BLaER1 treated with 17β-estradiol and CSF1 and Interleukin-3, amounts not matched to agents 10 nM and 100 nM (cell line): Measurements from ENCODE around the gene CXXC1.

ENCODE experiments used
- H3K27ac ChIP-seq, 11 experiments: shearing (Covaris generic); formaldehyde crosslinking; 2 replicates each; pipeline ENCODE4 v1.8.1; 2022
- H3K27me3 ChIP-seq, 11 experiments: shearing (Covaris generic); formaldehyde crosslinking; 2 replicates each; pipeline ENCODE4 v1.8.1; 2022
- H3K36me3 ChIP-seq, 11 experiments: shearing (Covaris generic); formaldehyde crosslinking; 2 replicates each; pipeline ENCODE4 v1.8.1; 2022
- H3K4me1 ChIP-seq, 10 experiments: shearing (Covaris generic); formaldehyde crosslinking; 2 replicates each; pipeline ENCODE4 v1.8.1; 2022
- H3K4me2 ChIP-seq, 11 experiments: shearing (Covaris generic); formaldehyde crosslinking; 2 replicates each; pipeline ENCODE4 v1.8.1; 2022
- H3K4me3 ChIP-seq, 10 experiments: shearing (Covaris generic); formaldehyde crosslinking; 2 replicates each; pipeline ENCODE4 v1.8.1; 2022
- H3K9ac ChIP-seq, 11 experiments: shearing (Covaris generic); formaldehyde crosslinking; 2 replicates each; pipeline ENCODE4 v1.8.1; 2022
- H3K9me3 ChIP-seq, 11 experiments: shearing (Covaris generic); formaldehyde crosslinking; replicated peaks in 1 of 11; 2 replicates each; pipeline ENCODE4 v1.8.1; 2022
- H4K20me1 ChIP-seq, 11 experiments: shearing (Covaris generic); formaldehyde crosslinking; 2 replicates each; pipeline ENCODE4 v1.8.1; 2022
- Cebpa-rat ChIP-seq, 11 experiments: shearing (Covaris generic); IDR thresholded peaks; 2 replicates each; pipeline ENCODE4 v1.8.1; 2022

The CXXC1 gene

DNA sequence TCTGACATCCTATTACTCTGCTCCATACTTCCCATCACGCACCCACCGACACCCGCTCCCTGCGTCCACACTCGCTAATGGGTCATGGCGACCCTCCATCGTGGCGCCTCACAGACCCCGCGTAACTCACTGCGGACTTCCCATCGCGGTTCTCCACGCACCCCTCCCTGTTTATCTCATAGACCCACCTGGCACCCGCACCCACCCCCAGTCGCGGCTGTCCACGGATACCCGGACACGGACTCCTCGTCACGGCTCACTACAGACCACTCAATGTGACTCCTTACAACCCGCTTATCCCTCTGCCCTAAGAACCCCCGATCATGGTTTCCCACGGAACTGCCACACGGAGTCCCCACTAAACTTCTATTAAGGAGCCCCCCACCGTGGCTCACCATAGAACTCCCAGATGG lies 458 bp downstream of the CXXC1 start:
- TF ChIP-seq Cebpa-rat (IDR thresholded peaks at IDR 0.05): no peak
- H3K27me3 ChIP-seq: no peaks in the 10 kb centered on the region
- H3K27ac ChIP-seq: peak overlapping the region; percentile 57 to 83 (median 79)
- peaks cover 21 to 55% (median 37%) of the 10 kb centered on the region in 10 experiments for H3K4me1 ChIP-seq
- peaks cover 39 to 45% (median 41%) of the 10 kb centered on the region in 11 experiments for H3K36me3 ChIP-seq
- peaks cover 0 to 22% (median 10%) of the 10 kb centered on the region in 11 experiments; a peak in 10 of 22 replicates for H4K20me1 ChIP-seq
- peak overlapping the region; percentile 79 to 98 (median 88) for H3K4me3 ChIP-seq
- peak overlapping the region; percentile 76 to 90 (median 85) for H3K9ac ChIP-seq
- H3K9me3 ChIP-seq: no peaks in the 10 kb centered on the region
- H3K4me2 ChIP-seq: peak overlapping the region; percentile 91 to 96 (median 94)

DNA sequence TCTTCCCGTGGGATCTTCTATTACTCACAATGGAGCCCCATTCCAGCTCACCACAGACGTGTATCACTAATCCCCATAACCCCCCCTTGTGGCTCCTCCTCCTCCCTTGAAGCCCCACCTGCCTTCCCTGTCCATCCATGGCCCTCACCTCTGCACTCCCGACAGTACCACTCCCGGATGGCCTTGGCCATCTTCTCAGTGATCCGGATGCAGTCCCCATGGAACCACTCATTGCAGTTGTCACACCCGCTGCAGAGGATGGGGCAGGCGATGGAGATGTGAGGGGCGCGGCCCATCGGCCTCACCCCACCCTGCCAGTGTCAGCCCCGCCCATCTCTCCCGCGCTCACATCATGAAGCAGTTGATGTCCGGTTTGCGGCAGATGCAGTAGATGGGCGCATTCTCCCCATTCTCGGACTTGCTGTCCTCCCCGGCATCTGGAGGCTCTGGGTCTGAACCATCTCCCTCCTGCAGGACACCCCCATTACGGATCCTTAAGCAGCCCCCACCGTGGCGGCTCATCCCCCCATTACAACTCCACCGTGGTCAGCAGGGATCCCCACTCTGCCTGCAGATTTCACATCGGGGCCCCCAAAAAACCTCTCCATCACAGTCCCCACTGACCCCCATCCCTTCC lies 983 bp downstream of the CXXC1 start:
- TF ChIP-seq Cebpa-rat (IDR thresholded peaks at IDR 0.05): no peak
- Histone ChIP-seq H3K9me3 (no peaks in the 10 kb centered on the region), H3K36me3 (peaks cover 40 to 47% (median 42%) of the 10 kb centered on the region in 11 experiments), H4K20me1 (peaks cover 0 to 22% (median 10%) of the 10 kb centered on the region in 11 experiments; a peak in 10 of 22 replicates), H3K9ac (peak overlapping the region; percentile 76 to 90 (median 85)), H3K27me3 (no peaks in the 10 kb centered on the region), H3K4me1 (peaks cover 24 to 57% (median 39%) of the 10 kb centered on the region in 10 experiments), H3K4me3 (peak overlapping the region; percentile 79 to 98 (median 88)), H3K27ac (peak overlapping the region in 10 of 11 experiments; percentile 67 to 83 (median 79); a peak in 20 of 22 replicates), H3K4me2 (peak overlapping the region; percentile 91 to 96 (median 94))

DNA sequence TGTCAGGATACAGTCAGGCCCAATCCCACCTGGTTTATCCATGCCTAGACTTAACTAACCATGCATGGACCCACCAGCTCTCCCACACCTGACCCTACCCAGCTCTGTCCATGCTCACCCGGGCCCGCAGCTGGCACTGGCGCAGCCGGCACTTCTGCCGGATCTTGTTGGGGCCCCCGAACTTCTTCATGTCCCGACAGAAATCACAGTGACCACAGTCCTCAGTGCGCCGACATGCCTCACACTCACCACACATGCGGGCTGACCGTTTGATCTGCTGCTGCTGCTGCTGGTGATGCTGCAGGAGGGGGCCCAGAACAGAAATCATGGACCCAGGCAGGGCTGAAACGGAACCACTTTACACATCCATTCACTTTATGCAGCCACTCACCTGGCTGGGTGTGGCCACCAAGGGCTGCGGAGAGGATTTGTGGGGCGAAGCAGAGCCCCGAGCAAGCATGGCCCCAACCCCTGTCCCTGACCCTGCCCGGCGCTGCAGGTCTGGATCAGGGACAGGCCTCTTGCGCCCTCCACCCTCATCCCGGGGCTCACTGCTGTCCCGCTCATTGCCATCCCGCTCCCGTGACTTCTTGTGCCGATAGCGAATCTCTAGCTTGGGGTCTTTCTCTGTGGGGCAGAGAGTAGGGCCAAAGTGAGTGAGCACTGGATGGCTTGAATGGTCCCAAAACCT lies 1.7 kb downstream of the CXXC1 start:
- Histone ChIP-seq H4K20me1 (peaks cover 0 to 22% (median 10%) of the 10 kb centered on the region in 11 experiments; a peak in 10 of 22 replicates), H3K4me3 (peak overlapping the region in 8 of 10 experiments; percentile 79 to 98 (median 87); a peak in 13 of 20 replicates), H3K4me1 (peaks cover 24 to 57% (median 39%) of the 10 kb centered on the region in 10 experiments), H3K27me3 (no peaks in the 10 kb centered on the region), H3K27ac (no peak overlapping the region), H3K9me3 (no peaks in the 10 kb centered on the region), H3K36me3 (peaks cover 40 to 47% (median 42%) of the 10 kb centered on the region in 11 experiments), H3K9ac (peak overlapping the region in 8 of 11 experiments; percentile 82 to 90 (median 86); a peak in 12 of 22 replicates), H3K4me2 (peak overlapping the region; percentile 91 to 96 (median 94))
- no peak for TF ChIP-seq Cebpa-rat (IDR thresholded peaks at IDR 0.05)

DNA sequence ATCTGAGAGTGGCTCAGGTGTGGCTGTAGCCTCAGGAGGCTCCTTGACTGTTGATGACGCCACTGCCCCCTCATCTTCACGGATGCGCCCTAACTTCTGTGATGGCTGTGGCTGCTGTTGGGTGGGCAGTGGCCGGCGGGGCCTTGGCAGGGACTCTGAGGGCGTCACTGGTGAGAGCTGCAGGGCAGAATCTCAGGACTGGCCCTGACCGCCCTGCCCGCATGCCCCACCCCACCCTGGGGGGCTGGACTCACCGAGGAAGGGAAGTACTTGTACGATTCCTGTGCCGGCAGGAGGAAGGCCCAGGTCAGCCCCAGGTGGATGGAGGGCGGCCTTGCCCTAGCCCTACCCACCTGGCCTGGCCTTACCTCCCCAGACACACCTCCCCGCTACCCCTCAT lies 2.4 kb downstream of the CXXC1 start:
- Histone ChIP-seq H3K27ac (no peak overlapping the region), H3K27me3 (no peaks in the 10 kb centered on the region), H4K20me1 (peaks cover 0 to 25% (median 14%) of the 10 kb centered on the region in 11 experiments; a peak in 14 of 22 replicates), H3K4me2 (peak overlapping the region in 2 of 11 experiments; percentile 4 to 43; a peak in 4 of 22 replicates), H3K4me1 (peaks cover 30 to 60% (median 46%) of the 10 kb centered on the region in 10 experiments), H3K36me3 (peaks cover 40 to 47% (median 42%) of the 10 kb centered on the region in 11 experiments), H3K9me3 (no peaks in the 10 kb centered on the region), H3K9ac (0 out of 22 replicates have a peak overlapping the region, but pooled peaks of 1 of the 11 experiments have one; percentile 7), H3K4me3 (no peak overlapping the region)
- no peak for TF ChIP-seq Cebpa-rat (IDR thresholded peaks at IDR 0.05)

DNA sequence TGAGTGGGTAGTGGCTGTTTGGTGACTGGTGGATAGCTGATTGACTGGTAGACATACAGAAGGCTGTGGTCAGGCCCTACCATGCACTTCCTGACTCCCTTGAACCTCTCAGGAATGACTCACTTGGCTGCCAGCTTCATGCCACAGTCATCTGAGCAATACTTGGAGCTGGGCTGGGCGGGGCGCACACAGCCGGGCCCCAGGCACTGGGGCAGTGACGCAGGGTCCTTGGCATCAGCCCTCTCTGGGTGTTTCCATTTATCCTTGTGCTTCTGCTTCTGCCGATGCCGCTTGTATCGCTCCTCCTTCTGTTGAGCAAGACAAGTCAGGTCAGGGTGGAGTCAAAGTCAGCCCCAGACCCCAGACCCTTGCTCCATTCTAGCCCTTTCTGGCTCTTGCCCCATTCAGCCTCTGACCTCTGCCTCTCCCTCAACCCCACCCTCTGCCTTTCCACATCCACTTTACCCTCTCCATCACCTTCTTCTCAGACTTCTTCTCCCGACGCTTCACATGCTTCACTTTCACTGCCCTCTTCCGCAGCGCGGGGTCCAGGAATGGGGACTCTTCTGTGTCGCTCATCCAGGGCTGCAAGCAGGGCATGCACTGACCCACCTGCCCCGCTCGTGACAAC lies 3.1 kb downstream of the CXXC1 start:
- Histone ChIP-seq H3K27me3 (no peaks in the 10 kb centered on the region), H3K9me3 (no peaks in the 10 kb centered on the region), H3K9ac (peak overlapping the region in 1 of 11 experiments; percentile 7; a peak in 1 of 22 replicates), H3K36me3 (peaks cover 41 to 54% (median 48%) of the 10 kb centered on the region in 11 experiments), H4K20me1 (peaks cover 4 to 32% (median 19%) of the 10 kb centered on the region in 11 experiments; a peak in 16 of 22 replicates), H3K4me1 (peaks cover 37 to 67% (median 53%) of the 10 kb centered on the region in 10 experiments), H3K4me3 (no peak overlapping the region), H3K4me2 (peak overlapping the region in 4 of 11 experiments; percentile 15 to 43 (median 34); a peak in 5 of 22 replicates), H3K27ac (peak overlapping the region in 1 of 11 experiments; percentile 29; a peak in 1 of 22 replicates)
- TF ChIP-seq Cebpa-rat (IDR thresholded peaks at IDR 0.05): no peak

DNA sequence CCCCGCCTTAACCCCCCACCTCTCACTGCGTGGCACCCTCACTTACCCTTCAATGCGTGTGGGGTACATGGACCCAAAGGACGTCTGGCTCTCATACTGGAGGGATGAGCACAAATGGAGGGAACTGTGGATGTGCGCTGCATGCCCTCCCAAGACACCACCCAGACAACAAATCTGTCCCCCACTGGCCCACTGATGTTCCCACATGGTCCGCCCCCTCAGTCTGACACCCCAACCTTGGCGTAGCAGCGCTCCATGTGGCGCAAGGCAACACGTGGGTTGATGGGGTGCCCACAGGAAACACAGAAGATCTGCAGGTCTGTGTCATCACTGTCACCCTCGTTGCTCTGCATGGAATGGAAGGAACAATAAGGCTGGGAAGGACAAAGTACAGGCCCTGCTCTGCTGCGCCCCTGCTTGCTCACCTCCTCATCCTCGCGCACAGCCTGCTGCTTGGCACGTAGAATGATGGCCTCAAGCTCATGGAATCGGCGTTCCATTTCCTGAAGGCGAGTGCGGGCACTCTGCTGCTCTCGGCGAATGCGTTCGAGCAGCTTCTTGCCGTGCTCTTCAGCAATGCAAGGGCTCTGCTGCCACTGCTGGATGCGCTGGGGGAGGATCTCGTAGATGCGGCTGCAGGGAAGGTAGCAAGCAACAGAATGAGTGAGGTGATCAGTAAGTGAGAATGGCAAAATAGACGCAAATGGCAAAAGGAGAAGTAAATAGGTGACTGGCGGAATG lies 3.9 kb downstream of the CXXC1 start:
- Histone ChIP-seq H3K4me2 (peak overlapping the region in 3 of 11 experiments; percentile 33 to 43 (median 34); a peak in 4 of 22 replicates), H3K27me3 (no peaks in the 10 kb centered on the region), H3K27ac (peak overlapping the region in 2 of 11 experiments; percentile 7 to 15; a peak in 1 of 22 replicates), H3K36me3 (peaks cover 47 to 61% (median 55%) of the 10 kb centered on the region in 11 experiments), H3K9ac (no peak overlapping the region), H3K9me3 (no peaks in the 10 kb centered on the region), H3K4me1 (peaks cover 44 to 68% (median 56%) of the 10 kb centered on the region in 10 experiments), H3K4me3 (no peak overlapping the region), H4K20me1 (peaks cover 8 to 39% (median 24%) of the 10 kb centered on the region in 11 experiments; a peak in 16 of 22 replicates)
- TF ChIP-seq Cebpa-rat (IDR thresholded peaks at IDR 0.05): no peak

DNA sequence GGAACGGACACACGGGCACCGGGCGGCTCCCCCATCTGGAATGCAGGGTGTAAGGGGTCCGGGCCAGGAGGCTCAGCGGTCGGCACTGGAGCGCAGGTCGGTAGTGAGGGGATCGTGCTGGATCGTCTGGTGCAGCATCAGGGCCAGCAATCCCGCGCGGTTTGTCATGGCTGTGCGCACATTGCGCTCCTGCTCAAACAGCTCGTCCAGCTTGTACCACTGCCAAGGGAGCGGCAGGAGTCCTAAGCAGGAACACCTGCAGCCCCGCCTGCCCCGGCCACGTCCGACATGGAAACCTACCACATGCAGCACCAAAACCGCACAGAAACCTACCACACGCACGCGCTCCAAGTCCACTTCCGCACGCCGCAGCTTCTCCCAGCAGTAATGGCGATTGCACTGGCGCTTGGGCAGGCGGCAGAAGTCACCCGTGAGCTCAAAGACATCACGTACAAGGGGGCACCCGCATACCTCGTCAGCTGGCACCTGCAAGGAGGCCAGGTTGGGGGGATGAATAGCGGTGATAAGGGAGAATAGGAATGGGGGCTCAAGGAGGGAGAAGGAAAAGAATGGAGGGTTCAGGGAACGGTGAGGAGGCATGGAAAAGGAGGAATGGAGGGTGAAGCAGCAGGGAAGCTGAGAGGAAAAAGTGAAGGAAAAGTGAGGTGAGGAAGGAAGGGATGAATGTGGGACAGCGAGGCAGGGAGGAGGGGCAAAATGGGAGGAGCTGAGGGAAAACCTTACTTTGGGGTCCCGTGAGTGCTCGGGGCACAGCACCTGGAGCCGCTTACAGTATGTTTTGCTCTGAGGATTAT lies 4.8 kb downstream of the CXXC1 start:
- Histone ChIP-seq H4K20me1 (peaks cover 8 to 44% (median 25%) of the 10 kb centered on the region in 11 experiments; a peak in 17 of 22 replicates), H3K9me3 (no peaks in the 10 kb centered on the region), H3K9ac (peak overlapping the region in 7 of 11 experiments; percentile 90 to 94 (median 93); a peak in 14 of 22 replicates), H3K4me3 (peak overlapping the region; percentile 83 to 98 (median 90); a peak in 16 of 20 replicates), H3K4me2 (peak overlapping the region; percentile 91 to 99 (median 96)), H3K27me3 (no peaks in the 10 kb centered on the region), H3K36me3 (peaks cover 56 to 68% (median 63%) of the 10 kb centered on the region in 11 experiments), H3K27ac (peak overlapping the region in 4 of 11 experiments; percentile 88 to 92 (median 90); a peak in 6 of 22 replicates), H3K4me1 (peaks cover 42 to 67% (median 53%) of the 10 kb centered on the region in 10 experiments)
- no peak for TF ChIP-seq Cebpa-rat (IDR thresholded peaks at IDR 0.05)
